HUES64 (cell line): ENCODE results near the gene C1orf122.

Experiments
- H3K27ac ChIP-seq: 2 replicates; pipeline ENCODE4 v1.7.0; 2013; ENCODE audit warnings: low read depth, low read length, inconsistent platforms
- H3K27me3 ChIP-seq: 2 replicates; pipeline ENCODE4 v1.6.1; 2013; ENCODE audit warnings: mild to moderate bottlenecking, low read length; ENCODE audit not compliant: insufficient read depth
- H3K36me3 ChIP-seq: 2 replicates; pipeline ENCODE4 v1.6.1; 2013; ENCODE audit warnings: mild to moderate bottlenecking, low read length; ENCODE audit not compliant: insufficient read depth
- H3K4me1 ChIP-seq: 2 replicates; pipeline ENCODE4 v1.6.1; 2013; ENCODE audit warnings: mild to moderate bottlenecking, low read length, moderate library complexity; ENCODE audit not compliant: insufficient read depth
- H3K4me3 ChIP-seq: 2 replicates; pipeline ENCODE4 v1.5.1; 2013; ENCODE audit warnings: mild to moderate bottlenecking, low read length, moderate library complexity
- H3K9ac ChIP-seq: 2 replicates; pipeline ENCODE4 v1.6.1; 2013; ENCODE audit warnings: mild to moderate bottlenecking, low read depth, low read length
- H3K9me3 ChIP-seq: 2 replicates; pipeline ENCODE4 v1.6.1; 2013; ENCODE audit warnings: low read depth, low read length; ENCODE audit not compliant: insufficient read depth
- WGBS: fragments of 150-250, 120-280 bp; methylation state at CpG from one replicate; pipeline ENCODE4 v1.1.7; 2013; ENCODE audit warnings: missing lambda C conversion rate; 5-methylcytosine and 5-hydroxymethylcytosine counted together

Gene C1orf122

GRCh38 chr1:37776946-37777516 lies 30.6 kb upstream of the C1orf122 start:
- Histone ChIP-seq H3K4me3 (no peak overlapping the region), H3K27me3 (peaks cover 29% of the 10 kb centered on the region), H3K4me1 (no peaks in the 10 kb centered on the region), H3K27ac (no peak overlapping the region), H3K36me3 (no peaks in the 10 kb centered on the region), H3K9ac (no peak overlapping the region), H3K9me3 (no peaks in the 10 kb centered on the region)
- 76% methylated on average over 4 of the region's 4 CpGs for WGBS

- Histone ChIP-seq H3K27ac (no peak overlapping the region), H3K4me3 (no peak overlapping the region), H3K36me3 (no peaks in the 10 kb centered on the region), H3K4me1 (no peaks in the 10 kb centered on the region), H3K9me3 (no peaks in the 10 kb centered on the region), H3K27me3 (peaks cover 32% of the 10 kb centered on the region), H3K9ac (no peak overlapping the region)
- 82% methylated on average over 3 of the region's 3 CpGs for whole genome bisulfite sequencing
These were observed 28.9 kb upstream of the C1orf122 start for GRCh38 chr1:37778654-37779053.

GRCh38 chr1:37782491-37782890 lies 25.1 kb upstream of the C1orf122 start:
- no peak overlapping the region for H3K27ac ChIP-seq
- H3K27me3 ChIP-seq = peaks cover 26% of the 10 kb centered on the region; the same call in 1 of the 2 replicates
- no peaks in the 10 kb centered on the region for H3K36me3 ChIP-seq
- H3K4me1 ChIP-seq = no peaks in the 10 kb centered on the region
- no peak overlapping the region for H3K9ac ChIP-seq
- H3K4me3 ChIP-seq = no peak overlapping the region
- WGBS = 87% methylated on average over 15 of the region's 17 CpGs
- H3K9me3 ChIP-seq = no peaks in the 10 kb centered on the region

- Histone ChIP-seq H3K27ac (no peak overlapping the region), H3K4me1 (peaks cover 5% of the 10 kb centered on the region), H3K36me3 (no peaks in the 10 kb centered on the region), H3K9ac (no peak overlapping the region), H3K27me3 (peaks cover 66% of the 10 kb centered on the region), H3K4me3 (peak overlapping the region; percentile 73), H3K9me3 (no peaks in the 10 kb centered on the region)
- 34% methylated on average over 36 of the region's 36 CpGs for WGBS
These were observed 14.5 kb upstream of the C1orf122 start for GRCh38 chr1:37792943-37793686.

GRCh38 chr1:37793773-37794371 lies 13.7 kb upstream of the C1orf122 start, which contains the start of gene MANEAL:
MANEAL (plus strand) TSS chr1:37793847; CDS start chr1:37794183, 336 bp downstream.
- Histone ChIP-seq H3K9me3 (no peaks in the 10 kb centered on the region), H3K36me3 (no peaks in the 10 kb centered on the region), H3K27ac (no peak within 1 kb of the TSS), H3K9ac (peak within 1 kb of the TSS; percentile 77), H3K4me3 (peak within 1 kb of the TSS; percentile 73), H3K27me3 (peaks cover 66% of the 10 kb centered on the region), H3K4me1 (peaks cover 5% of the 10 kb centered on the region)
- WGBS = under 1% methylated on average over 80 of the region's 82 CpGs

GRCh38 chr1:37794372-37795339 lies 12.9 kb upstream of the C1orf122 start:
- peaks cover 59% of the 10 kb centered on the region for H3K27me3 ChIP-seq
- peaks cover 7% of the 10 kb centered on the region; the same call in 1 of the 2 replicates for H3K36me3 ChIP-seq
- H3K27ac ChIP-seq = no peak overlapping the region
- H3K4me3 ChIP-seq = peak overlapping the region; percentile 73
- H3K9me3 ChIP-seq = no peaks in the 10 kb centered on the region
- 14% methylated on average over 59 of the region's 59 CpGs for WGBS
- no peak overlapping the region for H3K9ac ChIP-seq
- H3K4me1 ChIP-seq = peaks cover 5% of the 10 kb centered on the region

GRCh38 chr1:37795340-37796125 lies 12.1 kb upstream of the C1orf122 start:
- Histone ChIP-seq H3K4me1 (peaks cover 5% of the 10 kb centered on the region), H3K9me3 (no peaks in the 10 kb centered on the region), H3K9ac (no peak overlapping the region), H3K27me3 (peaks cover 50% of the 10 kb centered on the region), H3K4me3 (peak overlapping the region; percentile 73), H3K36me3 (peaks cover 14% of the 10 kb centered on the region), H3K27ac (no peak overlapping the region)
- WGBS = 27% methylated on average over 22 of the region's 22 CpGs

GRCh38 chr1:37797750-37798345 lies 9.7 kb upstream of the C1orf122 start:
- H3K9me3 ChIP-seq = no peaks in the 10 kb centered on the region
- peaks cover 31% of the 10 kb centered on the region for H3K36me3 ChIP-seq
- no peak overlapping the region for H3K27ac ChIP-seq
- no peak overlapping the region for H3K9ac ChIP-seq
- H3K4me1 ChIP-seq = peaks cover 5% of the 10 kb centered on the region
- WGBS = 96% methylated on average over 3 of the region's 3 CpGs
- peaks cover 28% of the 10 kb centered on the region for H3K27me3 ChIP-seq
- H3K4me3 ChIP-seq = no peak overlapping the region

- no peak overlapping the region for H3K27ac ChIP-seq
- no peaks in the 10 kb centered on the region for H3K4me1 ChIP-seq
- 88% methylated on average over 1 of the region's 1 CpG for WGBS
- no peaks in the 10 kb centered on the region for H3K27me3 ChIP-seq
- no peak overlapping the region for H3K9ac ChIP-seq
- H3K36me3 ChIP-seq = peaks cover 73% of the 10 kb centered on the region
- H3K9me3 ChIP-seq = no peaks in the 10 kb centered on the region
- H3K4me3 ChIP-seq = no peak overlapping the region
These were observed 5.2 kb upstream of the C1orf122 start for GRCh38 chr1:37802439-37802838.

- peaks cover 61% of the 10 kb centered on the region for H3K36me3 ChIP-seq
These were observed 403 bp upstream of the C1orf122 start for GRCh38 chr1:37807220-37807554.

More at GRCh38 chr1:37807220-37807554, 403 bp upstream of the C1orf122 start:
- Histone ChIP-seq H3K9me3 (no peaks in the 10 kb centered on the region), H3K9ac (peak overlapping the region; percentile 93), H3K27me3 (no peaks in the 10 kb centered on the region), H3K4me1 (peaks cover 9% of the 10 kb centered on the region; the same call in 1 of the 2 replicates), H3K27ac (peak overlapping the region; percentile 24; the same call in 1 of the 2 replicates), H3K4me3 (peak overlapping the region; percentile 87)
- 17% methylated on average over 9 of the region's 9 CpGs for WGBS
